ENCODE measurements around the gene TOX3. TPM values are rescaled to one million over a fixed set of nuclear protein-coding genes. Genes with fewer than 3 reads are reported as not detected.

The TOX3 gene
- total and polyA plus RNA-seq, 2 experiments from 2014 or later = 9.8 to 15.6 TPM

GRCh38 chr16:52455549-52456277 is 91.2 kb downstream of the TOX3 start (continued):
- TF ChIP-seq REST (IDR thresholded peaks at IDR 0.05; ENCODE audit: unreplicated experiment) (no peak), EZH2phosphoT487 (IDR thresholded peaks at IDR 0.05; ENCODE audit: unreplicated experiment) (no peak), STAT1 (IDR thresholded peaks at IDR 0.05; ENCODE audit: unreplicated experiment) (no peak), CTCF (conservative IDR thresholded peaks at IDR 0.05; ENCODE audit: low read depth in 2 of 2) (no peak), ZNF114 (CRISPR knock-in tag; IDR thresholded peaks at IDR 0.05) (no peak), NANOG (IDR thresholded peaks at IDR 0.05; ENCODE audit: borderline replicate concordance) (no peak)

DNA sequence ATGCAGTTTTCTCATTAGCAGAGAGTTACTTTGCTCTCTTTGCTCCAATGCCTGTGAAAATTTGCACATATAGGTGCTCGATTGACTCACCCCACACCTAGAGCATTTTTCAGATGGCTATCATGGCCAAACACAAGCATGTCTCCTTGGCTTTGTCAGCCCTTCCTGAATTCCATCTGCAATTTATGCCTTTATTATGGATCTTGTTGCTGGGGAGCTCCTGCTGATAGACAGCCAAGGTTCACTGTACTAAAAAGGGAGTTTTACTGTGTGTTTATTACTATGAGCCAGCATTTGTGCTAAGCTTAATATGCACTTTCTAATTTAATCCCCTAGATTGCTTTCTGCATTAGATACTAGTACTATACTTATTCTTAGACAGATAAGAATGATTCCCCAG is 93.3 kb downstream of the TOX3 start:
- H2AFZ ChIP-seq = no peak overlapping the region
- no peaks in the 10 kb centered on the region; the same call in 1 of the 2 replicates for H3K36me3 ChIP-seq (ENCODE audit: insufficient read depth)
- H3K4me2 ChIP-seq = no peak overlapping the region
- Mint-ChIP-seq H3K36me3 (ENCODE audit: low read depth) (peaks cover 28% of the 10 kb centered on the region), H3K9me3 (no peaks in the 10 kb centered on the region), H3K27ac (no peak overlapping the region), H3K4me1 (peaks cover 34% of the 10 kb centered on the region; the same call in 2 of the 3 replicates), H3K4me3 (no peak overlapping the region), H3K27me3 (ENCODE audit: insufficient read depth, low read depth, poor library complexity) (peaks cover 1% of the 10 kb centered on the region)
- H3K79me2 ChIP-seq (replicated peaks; ENCODE audit: insufficient read depth) = peaks cover 6% of the 10 kb centered on the region; the same call in 1 of the 2 replicates
- DNase-seq (ENCODE audit: low spot score) (no peak), ATAC-seq (no peak)
- no peak overlapping the region for H3K27ac ChIP-seq (ENCODE audit: low read depth)
- H3K4me1 ChIP-seq (ENCODE audit: insufficient read depth) = peaks cover 31% of the 10 kb centered on the region
- no peak overlapping the region for H3K4me3 ChIP-seq
- H3K27me3 ChIP-seq (ENCODE audit: insufficient read depth) = no peaks in the 10 kb centered on the region
- no peaks in the 10 kb centered on the region for H4K20me1 ChIP-seq (replicated peaks; ENCODE audit: insufficient read depth)
- 0 out of 2 replicates have a peak, but pooled peaks cover 4% of the 10 kb centered on the region for H3K9me2 ChIP-seq (ENCODE audit: insufficient read depth)
- H3F3A ChIP-seq (replicated peaks; ENCODE audit: low read depth) = no peaks in the 10 kb centered on the region
- TF ChIP-seq JUNB (IDR thresholded peaks at IDR 0.05; ENCODE audit: unreplicated experiment) (no peak), CTCF (conservative IDR thresholded peaks at IDR 0.05; ENCODE audit: low read depth in 2 of 2) (no peak), CREB1 (CRISPR knock-in tag; IDR thresholded peaks at IDR 0.05; ENCODE audit: low read depth) (no peak)
